ENCODE data around the gene GADL1.

The GADL1 gene

GRCh38 chr3:30700702-30701321, 193.6 kb downstream of the GADL1 start:
- DNase-seq (ENCODE audit: insufficient read length, low spot score) (no peak), FAIRE-seq (no peak)

- FAIRE-seq: no peak
- no peak for DNase-seq (ENCODE audit: insufficient read length, low spot score)
Observed at GRCh38 chr3:30699927-30700326, 194.5 kb downstream of the GADL1 start.

GRCh38 chr3:30698549-30698948, 195.9 kb downstream of the GADL1 start:
- FAIRE-seq: no peak
- DNase-seq (ENCODE audit: insufficient read length, low spot score): no peak

- FAIRE-seq: no peak
- DNase-seq (ENCODE audit: insufficient read length, low spot score): no peak
Observed at GRCh38 chr3:30696896-30697295, 197.6 kb downstream of the GADL1 start.

- FAIRE-seq (no peak), DNase-seq (ENCODE audit: insufficient read length, low spot score) (no peak)
Observed at GRCh38 chr3:30696403-30696819, 198.1 kb downstream of the GADL1 start.

- FAIRE-seq: no peak
Observed at GRCh38 chr3:30695302-30696061, 199.0 kb downstream of the GADL1 start.

GRCh38 chr3:30694668-30695067, 199.8 kb downstream of the GADL1 start:
- no peak for FAIRE-seq
- DNase-seq (ENCODE audit: insufficient read length, low spot score): no peak

More at GRCh38 chr3:30695302-30696061, 199.0 kb downstream of the GADL1 start:
- DNase-seq (ENCODE audit: insufficient read length, low spot score): no peak

GRCh38 chr3:30694148-30694547, 200.3 kb downstream of the GADL1 start:
- FAIRE-seq (no peak), DNase-seq (ENCODE audit: insufficient read length, low spot score) (no peak)

- DNase-seq (ENCODE audit: insufficient read length, low spot score) (peak; percentile 59), FAIRE-seq (peak; percentile 66)
Observed at GRCh38 chr3:30693470-30694120, 200.9 kb downstream of the GADL1 start.

GRCh38 chr3:30692498-30693130, 201.8 kb downstream of the GADL1 start:
- DNase-seq (ENCODE audit: insufficient read length, low spot score) (no peak), FAIRE-seq (no peak)

GRCh38 chr3:30691944-30692343, 202.5 kb downstream of the GADL1 start:
- FAIRE-seq: no peak
- DNase-seq (ENCODE audit: insufficient read length, low spot score): no peak

- DNase-seq (ENCODE audit: insufficient read length, low spot score) (no peak), FAIRE-seq (no peak)
Observed at GRCh38 chr3:30691249-30691880, 203.1 kb downstream of the GADL1 start.

GRCh38 chr3:30690199-30690598, 204.3 kb downstream of the GADL1 start:
- DNase-seq (ENCODE audit: insufficient read length, low spot score): no peak
- no peak for FAIRE-seq

- DNase-seq (ENCODE audit: insufficient read length, low spot score) (peak; percentile 21), FAIRE-seq (no peak)
Observed at GRCh38 chr3:30688776-30689641, 205.5 kb downstream of the GADL1 start.

GRCh38 chr3:30687930-30688570, 206.4 kb downstream of the GADL1 start:
- no peak for FAIRE-seq
- DNase-seq (ENCODE audit: insufficient read length, low spot score): no peak

GRCh38 chr3:30686799-30687198, 207.7 kb downstream of the GADL1 start:
- FAIRE-seq (no peak), DNase-seq (ENCODE audit: insufficient read length, low spot score) (no peak)

GRCh38 chr3:30686176-30686575, 208.3 kb downstream of the GADL1 start:
- DNase-seq (ENCODE audit: insufficient read length, low spot score): no peak
- FAIRE-seq: no peak

- no peak for DNase-seq (ENCODE audit: insufficient read length, low spot score)
- FAIRE-seq: no peak
Observed at GRCh38 chr3:30685267-30685667, 209.2 kb downstream of the GADL1 start.

- FAIRE-seq (no peak), DNase-seq (ENCODE audit: insufficient read length, low spot score) (no peak)
Observed at GRCh38 chr3:30684356-30684755, 210.1 kb downstream of the GADL1 start.

Measured in HTR-8/SVneo (cell line).